Left forelimb (tissue), 1 donor: ENCODE measurements around the gene CELF4.

ENCODE experiments used
- DNase-seq: peaks from one replicate; pipeline ENCODE4 v3.0.0-alpha.2; 2018; ENCODE audit warnings: low spot score

The CELF4 gene

DNA sequence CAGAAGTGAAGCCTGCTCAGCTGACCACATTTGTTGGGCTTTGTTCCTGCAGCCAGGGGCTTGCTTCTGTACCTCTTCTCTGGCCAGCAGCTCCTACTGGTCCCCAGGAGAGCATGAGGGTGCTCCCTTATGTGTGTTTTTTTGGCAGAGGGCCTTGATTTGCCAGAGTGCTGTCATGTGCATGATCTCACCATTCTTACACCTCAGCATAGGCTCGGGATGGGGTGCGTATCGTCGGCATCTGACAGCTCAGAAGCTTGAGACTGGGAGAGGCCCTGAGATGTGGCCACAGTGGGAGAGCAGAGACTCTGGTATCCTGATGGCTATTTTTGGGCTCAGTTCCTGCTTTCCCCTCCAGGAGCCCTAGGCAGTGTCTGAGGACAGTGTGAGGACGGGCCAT lies 71.2 kb downstream of the CELF4 start:
- DNase-seq: no peak

DNA sequence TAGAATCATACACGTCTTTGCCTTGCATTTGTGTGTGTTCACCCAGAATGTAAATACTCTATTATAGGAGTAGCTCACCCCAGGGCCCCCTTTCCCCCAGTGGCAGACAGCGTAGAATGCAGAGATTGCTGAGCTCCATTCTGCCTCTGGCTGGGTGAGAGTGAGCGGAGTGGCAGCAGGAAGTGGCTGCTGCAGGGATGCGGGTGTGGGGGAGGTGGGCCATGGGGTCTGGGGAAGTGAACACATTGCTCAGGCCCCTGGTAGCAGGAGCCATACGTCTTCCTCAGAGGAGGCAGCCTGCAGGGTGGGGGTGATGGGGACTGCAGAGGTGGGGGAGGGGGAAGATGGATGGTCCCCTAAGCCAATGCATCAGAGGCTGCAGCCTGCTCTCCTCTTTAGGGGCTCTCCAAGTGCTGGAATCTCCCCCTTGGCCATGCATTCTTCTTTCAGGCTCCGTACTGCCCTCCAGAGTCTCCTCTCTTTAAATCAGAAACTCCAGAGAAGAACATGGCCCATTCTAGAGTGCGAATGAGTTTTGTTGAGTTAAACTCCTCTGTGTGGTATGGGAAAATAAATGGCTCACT lies 72.2 kb downstream of the CELF4 start:
- no peak for DNase-seq

DNA sequence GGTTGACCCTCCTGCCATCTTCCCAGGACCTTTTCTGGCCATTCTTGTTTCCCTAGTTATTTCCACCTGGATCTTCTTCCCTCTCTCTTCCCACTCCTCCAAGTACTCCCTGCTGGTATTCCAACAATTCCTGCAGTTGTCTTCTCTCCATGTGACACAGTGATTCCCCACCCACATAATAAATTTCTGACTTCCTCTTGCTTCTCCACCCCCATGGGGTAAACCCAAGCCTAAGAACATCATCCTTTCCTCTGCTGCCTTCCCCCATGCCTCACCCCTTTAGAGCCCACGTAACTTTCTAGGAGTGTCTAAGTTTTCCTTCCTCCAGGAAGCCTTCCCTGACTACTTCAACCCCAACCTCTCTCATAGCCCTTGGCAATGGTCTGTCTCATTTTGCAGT lies 72.6 kb downstream of the CELF4 start:
- DNase-seq: no peak

DNA sequence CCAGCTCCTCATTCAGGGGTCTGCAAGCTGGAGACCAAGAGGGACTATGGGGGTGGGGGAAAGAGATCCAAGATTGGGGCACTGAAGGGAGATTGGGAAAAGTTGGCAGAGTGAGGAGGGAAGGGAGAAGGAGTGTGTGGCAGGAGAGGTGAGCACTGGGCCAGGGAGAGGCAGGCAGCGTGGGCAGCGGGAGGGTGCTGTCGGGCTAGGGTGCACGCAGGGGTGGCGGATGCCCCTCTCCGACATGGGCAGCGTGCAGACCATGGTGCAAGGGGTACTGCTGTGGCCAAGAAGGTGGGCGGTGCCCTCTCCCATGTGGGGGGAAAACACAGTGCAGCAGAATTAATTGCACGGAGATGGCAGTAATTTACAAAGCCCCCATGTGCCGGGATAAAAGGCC lies 74.1 kb downstream of the CELF4 start:
- DNase-seq: no peak

DNA sequence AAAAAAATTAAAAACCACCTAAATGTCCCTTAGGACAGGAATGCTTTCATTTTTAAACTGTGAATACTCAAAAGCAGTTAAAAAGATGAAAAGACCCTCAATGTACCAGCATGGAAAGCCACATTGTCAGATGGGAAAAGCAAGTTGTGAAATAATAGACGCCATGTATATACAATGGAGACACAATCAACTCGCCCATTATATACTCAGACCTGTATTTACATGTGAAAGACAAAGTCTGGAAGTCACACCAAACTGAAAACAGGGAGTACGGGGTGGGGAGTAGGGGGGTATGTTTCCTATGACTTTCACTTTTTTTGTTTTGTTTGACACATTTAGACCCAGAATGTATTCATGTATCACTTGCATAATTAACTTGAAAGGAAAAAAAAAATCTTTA lies 75.6 kb downstream of the CELF4 start:
- DNase-seq: no peak

DNA sequence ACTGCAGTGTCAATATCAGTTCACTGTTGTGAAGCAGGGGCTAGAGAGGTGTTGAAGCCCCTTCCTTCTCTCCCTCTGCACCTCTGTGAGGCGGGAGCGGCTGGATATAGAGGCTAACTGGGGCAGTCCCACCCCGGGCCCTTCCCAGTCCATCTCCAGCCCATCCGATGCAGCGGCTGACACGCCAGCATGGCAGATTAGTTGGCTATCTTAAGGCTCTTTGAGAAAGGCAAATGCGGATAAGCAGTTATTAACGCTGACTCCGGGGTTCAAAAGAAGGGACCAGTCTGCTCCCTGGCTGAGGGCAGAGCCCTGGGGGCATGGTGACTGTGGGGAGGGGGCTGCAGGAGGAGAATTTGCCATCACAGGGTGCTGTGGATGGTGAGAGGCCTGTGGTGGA lies 76.6 kb downstream of the CELF4 start:
- DNase-seq: no peak

DNA sequence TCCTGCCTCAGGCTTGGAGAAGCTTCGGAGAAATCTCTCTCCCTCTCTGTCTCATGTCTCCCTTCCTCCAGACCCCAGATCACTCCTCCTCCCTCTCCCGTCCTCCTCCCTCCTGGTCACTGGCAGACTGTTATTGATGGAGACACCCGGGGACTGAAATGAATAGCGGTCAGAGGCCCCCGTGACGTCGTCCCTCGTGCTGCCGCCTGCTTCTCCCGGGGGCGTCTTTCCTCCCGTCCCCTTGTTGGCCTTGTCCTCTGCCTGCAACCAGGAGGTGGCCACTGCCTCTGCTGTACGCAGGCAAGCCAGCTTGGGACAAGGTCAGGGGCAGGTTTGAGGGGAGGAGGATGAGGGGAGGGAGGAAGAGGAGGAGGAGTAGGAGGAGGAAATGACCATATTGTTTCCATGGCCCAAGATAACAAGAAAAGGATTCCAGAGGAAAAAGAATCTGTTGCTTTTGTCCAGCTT lies 78.2 kb downstream of the CELF4 start:
- DNase-seq: no peak

DNA sequence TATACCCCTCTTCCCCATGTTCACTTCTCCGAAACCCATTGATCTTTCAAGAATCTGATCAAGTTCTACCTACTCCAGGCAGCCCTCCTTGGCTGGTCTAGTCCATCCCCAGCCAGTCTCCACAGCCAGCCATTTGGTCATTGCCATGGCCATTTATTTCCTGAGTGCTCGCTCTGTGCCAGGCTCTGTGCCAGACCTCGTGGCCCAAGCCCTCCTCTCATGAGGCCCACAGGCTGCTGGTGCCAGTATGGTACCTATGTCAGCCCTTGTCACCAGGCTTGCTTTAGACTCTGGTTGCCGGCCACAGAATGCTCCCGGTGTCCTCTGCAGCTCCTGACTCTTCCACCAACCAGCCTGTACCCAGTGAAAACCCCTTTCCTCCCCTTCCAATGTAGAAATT lies 78.8 kb downstream of the CELF4 start:
- DNase-seq: no peak

DNA sequence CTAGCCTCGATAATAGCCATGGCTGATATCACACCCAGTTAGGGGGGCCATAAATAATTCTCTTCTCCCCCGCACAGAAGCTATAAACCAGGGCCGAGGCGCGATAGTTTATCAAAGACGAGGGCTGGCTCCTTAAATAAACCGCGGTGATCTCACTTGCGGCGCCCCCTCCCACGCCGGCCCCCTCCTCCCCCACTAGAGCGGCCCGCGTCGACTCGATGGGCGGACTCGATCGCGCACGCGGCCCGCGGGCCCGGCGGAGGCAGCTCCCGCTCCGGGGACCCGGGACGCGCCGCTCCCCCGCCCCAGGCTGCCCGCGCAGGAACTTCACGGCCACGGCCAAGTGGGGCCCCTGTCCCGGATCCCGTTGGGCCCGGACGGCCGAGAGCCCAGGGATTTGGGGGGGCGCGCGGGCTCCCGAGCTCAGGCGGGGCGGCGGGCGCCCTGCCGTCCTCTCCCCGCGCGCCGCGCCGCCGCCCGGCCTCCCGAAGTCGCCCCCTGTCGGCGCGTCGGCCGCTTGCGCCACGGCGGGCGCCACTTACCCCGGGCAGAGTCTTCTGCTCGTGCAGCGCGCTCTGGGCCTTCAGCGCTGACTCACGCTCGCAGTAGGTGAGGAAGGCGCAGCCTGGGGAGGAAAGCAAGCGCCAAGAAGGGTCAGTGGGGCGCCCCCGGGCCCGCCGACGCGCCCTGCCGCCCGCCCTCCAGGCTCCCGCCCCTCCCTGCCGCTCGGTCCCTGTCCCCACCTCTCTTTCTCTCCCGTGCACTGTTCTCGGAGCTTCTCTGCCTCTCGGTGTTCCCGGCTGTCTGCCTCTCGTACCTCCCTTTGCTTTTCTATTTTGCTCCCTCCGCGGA lies 80.4 kb downstream of the CELF4 start:
- no peak for DNase-seq

DNA sequence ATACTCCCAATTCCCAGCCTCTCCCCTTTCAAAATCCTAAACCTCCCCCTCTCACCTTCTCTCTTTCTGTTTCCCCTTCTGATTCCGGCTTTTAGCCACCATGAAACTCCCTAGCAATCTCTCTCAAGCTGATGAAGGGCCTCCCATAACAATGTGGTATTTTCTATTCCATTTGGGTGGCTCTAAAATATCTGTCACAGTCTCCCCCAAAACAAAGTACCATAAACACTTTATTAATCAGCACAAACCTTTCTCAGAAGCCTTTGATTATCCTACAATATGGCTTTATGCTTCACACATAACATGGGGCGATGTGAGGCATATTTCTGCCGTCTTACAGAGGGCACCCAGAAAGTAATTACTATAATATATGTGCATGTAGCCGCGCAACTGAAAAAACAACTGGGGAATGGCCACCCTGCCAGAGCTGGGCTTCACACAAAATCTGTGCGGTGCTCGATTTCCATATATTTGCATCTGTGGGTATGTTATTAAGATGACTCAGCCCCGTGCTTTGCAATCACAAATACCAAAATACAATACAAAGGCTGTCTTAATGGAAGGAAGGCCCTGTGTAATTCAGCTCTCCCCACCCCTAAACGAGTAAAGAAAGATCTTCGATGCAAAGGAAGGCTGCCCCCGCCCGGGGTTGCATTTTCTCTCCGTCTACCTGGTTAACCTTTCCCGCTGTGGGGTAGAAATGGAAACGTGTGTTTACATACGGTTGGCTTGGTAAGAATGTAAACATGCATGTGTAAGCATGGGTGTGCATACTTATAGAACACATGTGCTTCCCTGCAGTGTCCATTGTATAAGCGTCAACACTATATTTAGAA lies 81.4 kb downstream of the CELF4 start:
- no peak for DNase-seq

DNA sequence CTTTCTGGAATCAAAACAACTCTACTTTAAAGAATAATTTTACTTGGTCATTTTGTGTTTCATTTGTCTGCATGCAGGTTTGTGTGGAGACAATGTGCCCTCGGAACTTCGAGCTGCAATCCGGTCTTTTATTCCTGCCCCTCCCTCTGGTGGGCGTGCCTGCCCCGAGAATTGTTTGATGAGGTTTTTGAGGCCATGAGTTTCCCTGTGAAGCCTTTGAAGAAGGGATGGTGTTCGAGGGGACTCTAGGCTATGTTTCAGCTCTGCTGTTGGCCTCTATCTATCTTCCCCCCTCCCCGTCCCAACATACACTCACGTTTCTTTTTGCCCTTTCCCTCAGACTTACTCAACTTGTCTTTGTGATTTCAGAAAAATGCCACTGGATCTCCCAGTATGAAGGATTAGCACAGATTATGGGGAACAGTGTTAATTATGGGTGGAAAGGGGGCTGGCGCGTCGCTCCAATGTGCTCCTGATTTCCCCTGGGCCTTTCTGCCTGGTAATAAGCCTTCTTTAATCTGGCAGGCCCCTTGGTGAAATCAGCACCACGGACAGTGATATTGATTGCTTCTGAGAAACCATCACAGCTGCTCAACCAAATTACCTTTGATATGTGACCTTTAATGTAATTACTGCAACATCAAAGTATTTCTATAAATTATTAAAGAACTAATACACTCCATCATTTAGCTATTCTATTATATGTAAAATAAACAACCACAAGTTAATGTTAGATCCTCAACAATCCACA lies 82.2 kb downstream of the CELF4 start:
- DNase-seq: no peak

DNA sequence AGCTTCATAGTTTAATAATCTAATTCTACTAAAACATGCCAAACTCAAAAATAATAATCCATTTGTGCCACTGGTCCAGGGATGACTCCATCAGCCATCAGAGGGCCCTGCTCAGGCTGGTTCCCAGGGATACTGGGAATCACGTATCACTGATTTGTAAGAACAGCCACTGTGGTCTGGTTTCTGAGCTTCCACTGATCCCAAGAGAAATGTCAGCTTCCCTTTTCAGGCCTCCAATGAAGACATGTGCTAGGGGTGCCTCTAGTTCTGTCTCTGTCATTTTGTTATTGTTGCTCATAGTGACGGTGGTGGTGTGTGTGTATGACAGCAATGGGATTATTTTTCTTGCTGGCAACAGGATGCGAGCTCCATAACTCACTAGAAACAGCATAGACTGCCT lies 83.2 kb downstream of the CELF4 start:
- DNase-seq: no peak

DNA sequence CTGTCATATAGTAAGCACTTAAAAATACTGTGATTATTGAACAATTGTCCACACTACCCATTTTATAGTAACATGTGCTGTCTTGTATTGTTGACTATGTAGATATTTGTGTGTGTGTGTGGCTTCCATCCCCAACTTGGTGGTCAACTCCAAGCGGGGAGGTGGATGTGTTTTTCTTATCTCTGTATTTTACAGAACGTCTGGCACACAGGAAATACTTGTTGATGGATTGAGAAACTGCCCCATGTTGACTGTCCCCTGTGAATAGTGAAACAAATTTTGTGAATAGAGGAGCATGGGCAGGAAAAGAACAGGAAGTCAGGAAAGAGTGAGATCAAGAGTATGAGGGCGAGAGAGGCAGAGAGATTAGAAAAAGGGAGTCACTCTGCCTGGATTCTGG lies 83.6 kb downstream of the CELF4 start:
- DNase-seq: no peak

DNA sequence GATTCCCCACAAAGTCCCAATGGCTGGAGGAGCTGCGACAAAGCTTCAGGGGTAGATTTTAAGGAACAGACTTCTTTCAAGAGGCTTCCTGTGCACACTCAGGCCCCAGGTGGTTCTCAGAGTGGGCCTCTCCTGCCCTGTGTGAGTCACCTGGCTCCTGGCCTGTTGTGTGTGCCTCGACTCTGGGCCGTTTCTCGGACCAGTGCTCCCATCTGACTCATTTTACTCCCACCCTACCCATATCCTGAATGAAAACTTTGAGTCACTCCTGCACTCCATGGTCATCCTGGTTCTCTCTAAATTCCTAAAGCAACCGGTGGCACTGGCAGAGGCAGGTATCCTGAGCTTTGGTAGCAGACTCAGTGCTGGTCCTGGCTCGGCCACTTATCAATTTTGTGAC lies 84.1 kb downstream of the CELF4 start:
- no peak for DNase-seq

DNA sequence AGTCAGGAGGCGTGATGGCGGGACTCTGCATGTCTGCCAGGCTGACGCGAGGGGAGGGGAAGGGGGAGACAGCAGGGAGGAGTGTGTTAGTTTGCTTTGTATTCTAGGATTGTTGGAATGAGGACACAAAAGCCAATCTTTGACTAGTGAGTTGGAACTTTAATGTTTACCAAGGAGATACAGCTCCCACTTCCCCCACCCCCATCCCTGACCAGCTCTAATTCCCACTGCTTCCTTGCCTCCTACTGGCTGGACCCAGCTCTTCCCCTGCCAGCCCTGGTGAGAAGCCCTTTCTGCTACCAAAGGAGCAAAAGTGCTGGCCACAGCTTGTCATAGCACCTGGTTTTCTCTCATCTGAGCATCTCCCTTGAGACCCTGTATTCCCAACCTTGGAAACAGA lies 84.5 kb downstream of the CELF4 start:
- DNase-seq: no peak

DNA sequence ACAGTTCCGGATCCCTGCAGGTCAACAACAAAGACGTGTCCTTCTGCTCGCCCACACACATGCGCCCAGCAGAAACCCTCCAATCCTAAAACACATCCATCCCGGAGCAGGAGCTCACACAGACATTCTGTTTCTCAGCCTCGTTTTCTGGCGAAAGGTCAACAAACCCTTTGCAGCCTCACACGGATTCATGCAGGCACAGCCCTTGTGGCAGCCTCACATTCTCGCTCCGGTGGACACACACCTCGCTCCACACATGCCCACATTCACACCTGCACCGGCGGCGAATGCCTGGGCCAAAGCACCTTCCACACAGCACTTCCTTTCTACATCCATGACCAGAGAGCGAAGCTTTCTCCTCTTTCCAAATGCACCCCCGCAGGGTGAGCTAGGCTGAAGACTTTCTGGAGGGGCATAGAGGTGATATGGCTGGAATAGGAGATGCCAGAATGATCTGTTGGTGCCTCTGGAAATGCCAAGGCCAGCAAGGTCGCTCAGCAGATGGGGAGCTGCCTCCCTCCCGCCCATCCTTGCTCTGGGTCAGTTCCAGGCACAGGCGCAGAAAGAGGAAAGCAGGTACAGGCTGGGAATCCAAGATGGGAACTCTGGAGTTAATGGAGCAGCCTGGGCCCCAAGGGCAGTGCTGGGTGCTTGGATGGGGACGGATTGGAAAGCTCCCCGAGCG lies 88.8 kb downstream of the CELF4 start:
- no peak for DNase-seq

DNA sequence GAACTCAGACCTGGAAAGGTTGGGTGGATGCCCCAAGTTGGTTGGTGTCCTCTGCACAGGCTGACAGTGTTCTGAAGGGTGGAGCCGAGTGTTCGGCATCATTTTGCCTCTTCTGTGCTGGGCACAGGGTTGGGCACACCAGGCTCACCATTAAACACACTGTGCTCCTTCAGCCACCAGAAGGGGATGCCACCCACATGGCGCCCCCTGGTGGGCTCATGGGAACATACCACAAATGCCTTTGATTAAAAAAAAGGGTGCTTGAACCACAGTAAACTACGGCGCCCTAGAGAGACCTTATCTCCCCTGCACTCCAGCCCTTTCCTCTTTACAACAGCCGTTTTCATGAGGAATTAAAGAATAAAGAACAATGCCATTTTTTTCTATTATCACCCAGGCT lies 89.4 kb downstream of the CELF4 start:
- no peak for DNase-seq

DNA sequence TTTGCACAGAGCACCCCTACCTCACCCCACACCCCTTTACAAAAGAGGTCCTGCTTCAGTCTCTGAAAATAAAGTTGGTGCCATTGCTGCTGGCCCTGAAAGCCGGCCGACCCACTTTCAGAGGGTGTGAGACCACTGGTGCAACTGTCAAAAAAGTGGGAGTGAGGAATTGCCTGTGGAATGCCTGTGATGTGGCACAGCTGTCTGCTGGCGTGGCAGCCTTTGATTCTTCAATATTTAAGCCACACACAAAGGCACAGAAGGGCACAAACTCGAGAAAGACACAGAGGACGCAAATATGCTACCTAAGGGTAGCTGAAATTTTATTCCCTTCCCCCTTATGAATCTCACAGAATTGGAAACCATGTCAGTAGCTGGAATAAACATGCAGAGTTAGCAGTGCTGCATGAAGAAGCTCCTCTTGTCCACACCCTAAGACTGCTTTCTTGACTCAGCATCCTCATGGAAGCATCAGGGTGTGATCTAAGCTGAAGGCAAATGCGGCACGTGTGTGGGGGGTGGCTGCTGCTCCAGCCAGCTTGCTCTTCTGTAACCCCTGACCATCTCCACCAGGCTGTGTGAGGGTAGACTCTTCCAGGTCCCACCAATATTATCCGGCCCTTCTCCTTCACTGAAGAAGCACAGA lies 92.3 kb downstream of the CELF4 start:
- DNase-seq: no peak

DNA sequence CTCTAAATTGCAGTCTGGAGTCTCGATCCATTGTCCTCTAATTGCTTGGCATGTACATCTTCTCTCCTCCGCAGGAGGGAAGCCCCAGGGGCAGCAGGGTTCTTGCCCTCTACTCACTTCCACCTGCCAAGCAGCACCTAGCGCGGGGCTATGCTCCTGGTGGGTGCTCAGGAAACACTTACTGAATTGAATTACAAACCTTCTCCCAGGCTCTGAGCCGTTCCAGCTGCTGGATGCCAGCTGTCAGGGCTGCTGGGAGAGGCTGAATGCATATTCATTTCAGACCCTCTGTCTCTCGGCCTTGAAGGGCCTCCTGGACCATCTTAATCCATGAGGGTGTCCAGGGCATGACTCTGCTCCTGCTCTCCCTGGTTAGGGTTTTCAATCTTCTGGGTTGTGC lies 94.0 kb downstream of the CELF4 start:
- DNase-seq: no peak

DNA sequence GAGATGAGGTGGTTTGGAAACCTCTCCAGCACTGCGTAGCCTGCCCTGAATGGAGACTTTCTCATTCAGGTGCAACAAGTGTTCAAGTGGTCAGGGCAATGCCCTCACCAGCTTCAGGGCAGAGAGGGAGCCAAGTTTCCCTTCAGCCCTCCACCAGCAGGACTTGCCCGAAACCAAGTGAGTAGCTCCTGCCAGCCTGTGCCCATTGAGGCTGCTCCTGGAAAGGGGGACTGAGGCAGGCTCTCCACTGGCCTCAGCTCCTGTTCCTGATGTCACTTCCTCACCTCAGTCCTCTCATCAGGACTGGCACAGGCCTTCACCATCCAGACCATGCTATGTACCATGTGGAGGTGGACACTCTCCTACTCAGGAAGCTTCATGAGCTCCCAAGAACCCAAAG lies 94.6 kb downstream of the CELF4 start:
- DNase-seq: no peak

DNA sequence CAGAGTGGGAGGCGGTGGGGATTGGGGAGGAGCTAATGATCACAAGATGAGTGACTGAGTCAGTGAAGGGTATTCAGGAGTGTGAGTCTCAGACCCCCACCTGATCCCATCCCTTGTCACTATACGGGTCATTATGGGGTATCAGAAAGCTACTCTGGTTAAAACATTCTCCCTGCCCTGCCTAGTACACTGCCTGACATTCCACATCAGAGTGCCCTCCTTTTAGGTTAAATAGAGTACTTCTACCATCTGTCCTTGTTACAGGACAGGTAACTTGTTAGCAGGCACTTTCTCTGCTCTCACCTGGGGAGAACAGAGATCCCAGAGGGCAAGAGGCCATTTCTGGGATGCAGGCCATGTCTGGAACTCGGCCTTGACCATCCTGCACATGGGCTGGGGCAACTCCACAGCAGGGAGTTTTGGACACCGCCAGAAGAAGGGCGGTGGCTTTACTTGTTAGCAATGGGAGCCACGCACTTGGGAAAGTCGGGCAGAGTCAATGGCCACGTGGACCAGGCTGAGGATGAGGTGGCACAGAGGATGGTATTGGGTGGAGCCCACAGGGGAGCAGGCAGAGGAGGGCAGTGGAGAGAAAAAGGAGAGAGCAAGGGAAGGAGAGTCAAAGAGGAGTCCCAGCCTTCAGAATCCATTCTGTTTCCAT lies 98.5 kb downstream of the CELF4 start:
- DNase-seq: no peak
